ENCODE data around the gene CDKN2AIPNL.

DNA sequence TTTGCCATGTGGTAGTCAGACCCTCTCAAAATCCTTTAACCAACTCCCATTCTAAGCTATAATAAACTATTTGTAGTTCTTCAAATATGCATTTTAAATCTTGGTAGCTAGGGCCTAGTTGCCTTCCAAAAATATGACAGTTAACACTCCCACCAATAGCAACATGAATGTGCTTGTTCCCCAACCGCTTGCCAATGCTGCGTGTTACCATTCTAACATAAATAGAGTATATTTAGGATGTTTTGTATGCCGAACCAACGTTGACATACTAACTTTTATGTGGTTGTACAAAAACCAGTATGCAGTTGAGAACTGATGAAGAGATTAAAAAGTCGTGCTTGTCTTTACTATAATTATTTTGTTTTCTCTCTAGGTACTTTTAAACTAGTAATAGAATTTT, 31.3 kb downstream of the CDKN2AIPNL start:
- TF ChIP-seq, protein P1, sequence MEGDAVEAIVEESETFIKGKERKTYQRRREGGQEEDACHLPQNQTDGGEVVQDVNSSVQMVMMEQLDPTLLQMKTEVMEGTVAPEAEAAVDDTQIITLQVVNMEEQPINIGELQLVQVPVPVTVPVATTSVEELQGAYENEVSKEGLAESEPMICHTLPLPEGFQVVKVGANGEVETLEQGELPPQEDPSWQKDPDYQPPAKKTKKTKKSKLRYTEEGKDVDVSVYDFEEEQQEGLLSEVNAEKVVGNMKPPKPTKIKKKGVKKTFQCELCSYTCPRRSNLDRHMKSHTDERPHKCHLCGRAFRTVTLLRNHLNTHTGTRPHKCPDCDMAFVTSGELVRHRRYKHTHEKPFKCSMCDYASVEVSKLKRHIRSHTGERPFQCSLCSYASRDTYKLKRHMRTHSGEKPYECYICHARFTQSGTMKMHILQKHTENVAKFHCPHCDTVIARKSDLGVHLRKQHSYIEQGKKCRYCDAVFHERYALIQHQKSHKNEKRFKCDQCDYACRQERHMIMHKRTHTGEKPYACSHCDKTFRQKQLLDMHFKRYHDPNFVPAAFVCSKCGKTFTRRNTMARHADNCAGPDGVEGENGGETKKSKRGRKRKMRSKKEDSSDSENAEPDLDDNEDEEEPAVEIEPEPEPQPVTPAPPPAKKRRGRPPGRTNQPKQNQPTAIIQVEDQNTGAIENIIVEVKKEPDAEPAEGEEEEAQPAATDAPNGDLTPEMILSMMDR (IDR thresholded peaks at IDR 0.05) = no peak
- TF ChIP-seq POLR2AphosphoS5 (IDR thresholded peaks at IDR 0.05) = no peak
- TF ChIP-seq POLR2A (IDR thresholded peaks at IDR 0.05) = no peak
